HG02885 (cell line): ENCODE data around the gene SLC22A2.
A peak's percentile ranks its signal among the peaks of the same experiment; 100 is the strongest.

ENCODE experiments used
- ATAC-seq: cut with Tn5 transposase; IDR thresholded peaks from one replicate; pipeline ENCODE4 v1.9.1; 2021; ENCODE audit warnings: mild to moderate bottlenecking; ENCODE audit not compliant: unreplicated experiment, poor library complexity

The SLC22A2 gene

GRCh38 chr6:160218810-160219209 lies 39.8 kb downstream of the SLC22A2 start:
- ATAC-seq = no peak

- no peak for ATAC-seq
These were observed 40.8 kb downstream of the SLC22A2 start for GRCh38 chr6:160217863-160218262.

- ATAC-seq = no peak
These were observed 41.5 kb downstream of the SLC22A2 start for GRCh38 chr6:160217073-160217472.

- no peak for ATAC-seq
These were observed 43.4 kb downstream of the SLC22A2 start for GRCh38 chr6:160215232-160215631.

DNA sequence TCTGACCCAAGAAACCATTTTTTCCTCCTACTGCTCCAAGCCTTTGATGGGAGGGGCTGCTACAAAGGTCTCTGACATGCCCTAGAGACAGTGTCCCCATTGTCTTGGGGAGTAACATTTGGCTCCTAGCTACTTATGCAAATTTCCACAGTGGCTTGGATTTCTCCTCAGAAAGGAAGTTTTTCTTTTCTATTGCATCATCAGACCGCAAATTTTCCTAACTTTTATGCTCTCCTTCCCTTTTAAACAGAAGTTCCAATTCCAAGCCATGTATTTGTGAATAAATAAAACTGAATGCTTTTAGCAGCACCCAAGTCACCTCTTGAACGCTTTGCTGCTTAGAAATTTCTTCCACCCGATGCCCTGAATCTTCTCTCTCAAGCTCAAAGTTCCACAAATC lies 51.0 kb downstream of the SLC22A2 start:
- ATAC-seq = no peak

- no peak for ATAC-seq
These were observed 53.9 kb downstream of the SLC22A2 start for GRCh38 chr6:160204710-160205109.

DNA sequence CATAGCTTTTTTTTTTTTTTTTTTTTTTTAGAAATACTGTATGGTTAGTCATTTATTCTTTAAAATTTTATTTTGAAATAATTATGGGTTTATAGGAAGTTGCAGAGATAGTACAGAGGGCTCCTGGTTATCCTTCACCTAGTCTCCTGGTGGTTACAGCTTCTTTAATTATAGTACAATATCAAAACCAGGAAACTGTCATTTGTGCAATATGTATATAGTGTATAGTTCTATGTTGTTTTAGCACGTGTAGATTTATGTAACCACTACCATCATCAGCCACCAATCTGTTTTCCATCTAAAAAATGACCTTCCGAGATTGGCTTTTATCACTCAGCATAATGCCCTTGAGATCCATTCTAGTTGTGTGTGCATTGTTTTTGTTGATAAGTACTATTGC lies 54.7 kb downstream of the SLC22A2 start:
- ATAC-seq = no peak

DNA sequence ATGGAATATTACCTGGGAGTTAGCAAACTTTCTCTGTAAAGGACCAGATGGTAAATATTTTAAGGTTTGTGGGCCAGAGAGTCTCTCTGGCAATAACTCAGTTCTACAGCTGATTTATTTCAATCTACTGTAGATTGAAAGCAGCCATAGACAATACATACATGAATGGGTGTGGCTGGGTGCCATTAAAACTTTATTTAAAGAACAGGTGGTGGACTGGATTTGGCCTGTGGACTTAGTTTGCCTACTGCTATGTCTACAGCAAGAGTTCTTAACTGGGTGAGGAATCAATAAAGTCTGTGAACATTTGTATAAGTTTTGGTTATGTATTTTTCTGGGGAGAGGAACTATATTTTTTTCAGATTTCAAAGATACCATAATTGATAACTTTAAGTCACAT lies 55.1 kb downstream of the SLC22A2 start:
- no peak for ATAC-seq

GRCh38 chr6:160203076-160203475 lies 55.5 kb downstream of the SLC22A2 start:
- ATAC-seq = no peak

GRCh38 chr6:160202411-160202810 lies 56.2 kb downstream of the SLC22A2 start:
- ATAC-seq = no peak

DNA sequence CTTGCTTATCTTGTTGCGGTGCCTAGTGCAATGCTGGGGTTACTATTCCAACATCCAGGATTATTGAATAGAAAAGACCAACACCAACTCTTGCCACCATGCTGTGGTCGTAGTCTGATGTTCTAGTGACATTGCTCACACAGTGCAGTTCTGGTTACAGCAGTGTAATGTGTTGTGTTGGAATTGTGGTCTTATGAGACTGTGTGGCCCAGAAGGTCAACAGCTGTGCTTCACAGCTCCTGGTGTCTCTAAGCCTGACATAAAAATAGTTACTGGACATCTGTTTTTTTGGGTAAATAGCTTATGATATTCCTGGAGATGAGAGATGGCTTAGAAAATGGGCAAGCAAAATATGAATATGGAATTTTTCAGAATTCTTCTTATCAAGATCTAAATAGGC lies 57.6 kb downstream of the SLC22A2 start:
- ATAC-seq = no peak

DNA sequence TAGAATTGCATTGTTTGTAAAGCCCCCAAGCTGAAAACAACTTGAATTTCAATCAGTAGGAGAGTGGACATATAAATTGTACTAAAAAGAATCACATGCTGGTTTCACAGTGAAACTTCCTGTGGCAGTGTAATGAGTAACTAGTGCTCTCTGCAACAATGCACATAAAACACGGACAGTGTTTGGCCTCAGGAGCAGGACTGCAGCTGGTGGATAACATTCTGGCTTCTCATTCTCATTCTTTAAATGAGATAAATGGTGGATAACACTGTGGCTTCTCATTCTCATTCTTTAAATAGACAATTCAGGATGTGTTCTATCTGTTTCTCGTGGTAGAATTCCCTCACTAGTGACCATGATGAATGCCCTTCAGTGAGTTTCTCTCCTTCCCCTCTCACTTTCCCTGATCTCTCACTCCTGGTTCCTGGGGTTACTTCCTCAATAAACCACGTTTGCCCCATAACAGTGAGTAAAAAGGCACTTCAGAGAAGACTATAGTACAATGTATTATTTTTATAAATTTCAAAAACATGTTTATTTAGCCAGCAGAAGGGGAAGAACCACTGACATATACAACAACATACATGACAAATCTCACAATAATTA lies 59.9 kb downstream of the SLC22A2 start:
- peak; percentile 65 for ATAC-seq

GRCh38 chr6:160197662-160198061 lies 61.0 kb downstream of the SLC22A2 start:
- no peak for ATAC-seq

- no peak for ATAC-seq
These were observed 63.8 kb downstream of the SLC22A2 start for GRCh38 chr6:160194808-160195207.

GRCh38 chr6:160192840-160193239 lies 65.8 kb downstream of the SLC22A2 start:
- ATAC-seq = no peak

DNA sequence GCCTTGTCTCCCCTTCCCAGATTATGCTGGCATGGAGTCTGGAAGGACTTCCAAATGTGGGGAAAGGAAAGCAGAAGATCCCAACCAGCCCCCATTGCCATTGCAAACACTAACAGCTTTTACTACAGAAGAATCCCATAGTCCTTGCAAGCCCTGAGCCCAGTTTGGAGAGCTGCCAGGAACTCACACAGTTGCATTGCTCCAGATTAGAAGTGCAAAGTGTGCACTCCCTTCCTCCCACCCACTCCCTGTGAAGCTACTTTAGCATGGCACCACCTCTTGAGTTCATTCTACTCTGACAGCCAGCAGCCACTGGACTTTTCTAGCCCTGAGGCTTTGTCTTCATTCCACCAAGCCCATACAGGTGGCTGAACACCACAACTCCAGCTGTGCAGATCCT lies 67.6 kb downstream of the SLC22A2 start:
- ATAC-seq = no peak

DNA sequence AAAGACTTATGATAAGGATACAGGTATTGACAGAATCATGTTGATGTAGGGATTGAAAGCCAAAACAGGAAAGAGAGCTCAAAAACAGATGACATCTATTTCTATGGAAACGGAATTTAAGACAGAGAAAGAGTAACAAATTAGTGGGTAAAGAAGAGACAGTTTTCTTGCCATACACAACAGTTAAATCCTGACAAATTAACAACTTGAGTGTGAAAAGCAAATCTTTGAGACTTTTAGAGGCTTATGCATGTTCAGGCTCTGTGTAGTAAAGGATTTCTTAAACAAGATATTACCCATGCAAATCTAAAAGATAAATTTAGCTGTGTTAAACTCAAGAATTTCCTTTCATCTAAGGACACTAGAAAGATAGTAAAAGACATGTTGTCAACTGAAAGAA lies 68.5 kb downstream of the SLC22A2 start:
- ATAC-seq = no peak

DNA sequence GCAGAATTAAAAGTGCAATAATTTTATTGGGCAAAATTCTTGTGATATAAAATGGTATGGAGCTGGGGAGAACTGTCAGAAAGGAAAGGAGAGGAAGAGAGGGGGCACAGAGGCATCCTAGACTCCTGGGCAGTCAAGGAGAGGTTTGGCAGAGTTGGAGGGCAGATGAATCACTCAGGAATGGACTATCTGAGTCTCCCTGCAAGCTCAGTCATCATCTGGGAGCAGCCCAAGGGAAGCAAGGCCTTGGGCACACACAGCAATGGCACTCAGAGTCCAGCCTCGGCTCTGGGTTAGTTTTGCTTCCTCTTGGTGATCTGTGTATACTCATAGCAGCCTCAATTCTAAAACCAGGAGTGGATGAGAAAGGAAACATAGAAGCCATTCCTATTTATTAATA lies 69.8 kb downstream of the SLC22A2 start:
- no peak for ATAC-seq

DNA sequence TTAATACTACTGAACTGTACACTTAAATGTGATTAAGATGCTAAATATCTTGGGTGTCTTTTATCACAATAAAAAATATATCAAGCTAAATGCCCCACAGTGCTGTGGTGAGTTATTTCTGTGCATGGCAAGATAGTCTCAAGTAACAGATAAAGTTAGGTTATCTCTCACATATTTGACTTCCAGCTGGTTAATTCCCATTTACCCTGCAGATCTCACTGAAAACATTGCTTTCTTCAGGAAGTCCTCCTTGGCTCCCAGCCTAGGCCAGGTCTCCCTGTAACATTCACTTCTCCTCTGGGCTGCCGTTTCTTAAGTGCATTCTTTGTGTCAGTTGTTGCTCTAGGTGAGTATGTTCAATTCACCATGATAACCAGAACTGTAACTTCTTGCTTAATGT lies 77.9 kb downstream of the SLC22A2 start:
- ATAC-seq = no peak

DNA sequence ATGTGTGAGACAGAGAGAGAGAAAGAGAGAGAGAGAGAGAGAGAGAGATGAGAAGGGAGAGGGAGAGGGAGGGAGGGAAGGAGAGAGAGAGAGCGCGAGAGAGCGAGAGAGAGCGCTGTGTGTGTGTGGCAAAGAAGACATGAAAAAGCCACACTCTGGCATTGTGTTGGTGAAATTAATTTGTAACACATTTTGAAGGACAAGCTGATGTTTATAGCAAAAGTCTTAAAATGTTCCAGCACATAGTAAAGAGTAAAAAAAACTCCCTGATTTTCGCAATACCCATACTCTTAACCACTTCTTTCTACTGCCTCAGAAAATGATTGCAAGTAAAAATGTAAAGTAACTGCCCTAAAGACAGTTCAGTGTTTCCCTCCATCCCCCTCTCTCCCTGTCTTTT lies 80.3 kb downstream of the SLC22A2 start:
- no peak for ATAC-seq

DNA sequence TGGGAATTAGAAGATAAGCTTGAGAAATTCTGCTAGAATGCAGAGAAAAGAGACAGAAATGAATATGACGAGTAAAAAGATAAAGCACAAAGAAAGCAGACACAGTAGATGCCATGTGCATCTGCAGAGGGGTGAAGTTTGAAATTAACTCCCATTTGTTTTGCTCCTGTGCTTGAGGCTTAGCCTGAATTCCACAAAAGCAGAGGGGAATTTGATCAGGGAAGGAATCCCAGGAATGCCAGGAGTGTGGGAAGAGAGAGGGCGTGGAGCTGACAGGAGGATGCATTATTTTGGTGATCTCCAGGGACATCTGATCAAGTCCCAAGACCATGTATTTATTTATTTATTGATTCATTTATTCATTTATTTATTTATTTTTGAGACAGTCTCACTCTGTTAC lies 81.4 kb downstream of the SLC22A2 start:
- no peak for ATAC-seq

- ATAC-seq = no peak
These were observed 83.9 kb downstream of the SLC22A2 start for GRCh38 chr6:160174681-160175080.
